ENCODE results near the gene SERPINA4. TPM values are rescaled to one million over a fixed set of nuclear protein-coding genes. Genes with fewer than 3 reads are reported as not detected.
"Not testable (repeated sequence)": the region's sequence is repeated elsewhere in the genome, so short reads cannot be mapped to it uniquely, and the experiment has no call there.

The SERPINA4 gene
- polyA plus RNA-seq, 3 donors: 1.1 to 76.1 TPM; not detected in 1

GRCh38 chr14:94601884-94602391, 40.7 kb downstream of the SERPINA4 start:
- H3K27ac ChIP-seq (ENCODE audit: low read depth, low read length): no peak overlapping the region
- WGBS, 3 donors: 16 to 63% (median 21%) methylated on average over 6 of the region's 6 CpGs

GRCh38 chr14:94602722-94603121, 41.5 kb downstream of the SERPINA4 start:
- 86 to 95% (median 92%) methylated on average over 5 of the region's 5 CpGs for WGBS, 3 donors
- no peak overlapping the region for H3K27ac ChIP-seq (ENCODE audit: low read depth, low read length)

GRCh38 chr14:94605361-94605760, 44.1 kb downstream of the SERPINA4 start:
- 69 to 83% (median 82%) methylated on average over 3 of the region's 3 CpGs for WGBS, 3 donors
- H3K27ac ChIP-seq (ENCODE audit: low read depth, low read length): no peak overlapping the region

- 63 to 91% (median 83%) methylated on average over 1 of the region's 1 CpG for WGBS, 3 donors
- H3K27ac ChIP-seq (ENCODE audit: low read depth, low read length): not testable (repeated sequence)
Observed at GRCh38 chr14:94608966-94609365, 47.7 kb downstream of the SERPINA4 start.

- WGBS, 3 donors: 89 to 97% (median 90%) methylated on average over 5 of the region's 5 CpGs
- H3K27ac ChIP-seq (ENCODE audit: low read depth, low read length): no peak overlapping the region
Observed at GRCh38 chr14:94611179-94611578, 49.9 kb downstream of the SERPINA4 start.

GRCh38 chr14:94612174-94612573, 50.9 kb downstream of the SERPINA4 start, which contains the start of gene SERPINA3:
SERPINA3 (plus strand) TSS chr14:94612391; CDS start chr14:94614442, 2,051 bp downstream.
- no peak within 1 kb of the TSS for H3K27ac ChIP-seq (ENCODE audit: low read depth, low read length)
- WGBS, 3 donors: 39 to 60% (median 47%) methylated on average over 4 of the region's 4 CpGs

- WGBS, 3 donors: 48 to 59% (median 49%) methylated on average over 9 of the region's 9 CpGs
- no peak overlapping the region for H3K27ac ChIP-seq (ENCODE audit: low read depth, low read length)
Observed at GRCh38 chr14:94612580-94613554, 51.6 kb downstream of the SERPINA4 start.

- no peak overlapping the region for H3K27ac ChIP-seq (ENCODE audit: low read depth, low read length)
Observed at GRCh38 chr14:94613720-94614644, 52.7 kb downstream of the SERPINA4 start.

GRCh38 chr14:94614802-94615201, 53.6 kb downstream of the SERPINA4 start:
- no peak overlapping the region for H3K27ac ChIP-seq (ENCODE audit: low read depth, low read length)
- WGBS, 3 donors: 94 to 95% (median 95%) methylated on average over 7 of the region's 7 CpGs

More at GRCh38 chr14:94613720-94614644, 52.7 kb downstream of the SERPINA4 start:
- WGBS, 3 donors: 88 to 92% (median 89%) methylated on average over 20 of the region's 20 CpGs

- WGBS, 3 donors: 67 to 96% (median 95%) methylated on average over 3 of the region's 3 CpGs
- H3K27ac ChIP-seq (ENCODE audit: low read depth, low read length): no peak overlapping the region
Observed at GRCh38 chr14:94615254-94615653, 54.0 kb downstream of the SERPINA4 start.

GRCh38 chr14:94615823-94616570, 54.8 kb downstream of the SERPINA4 start:
- WGBS, 3 donors: 82 to 93% (median 89%) methylated on average over 8 of the region's 8 CpGs
- no peak overlapping the region for H3K27ac ChIP-seq (ENCODE audit: low read depth, low read length)

- 84 to 93% (median 88%) methylated on average over 5 of the region's 5 CpGs for whole genome bisulfite sequencing, 3 donors
- H3K27ac ChIP-seq (ENCODE audit: low read depth, low read length): no peak overlapping the region
Observed at GRCh38 chr14:94617366-94617941, 56.2 kb downstream of the SERPINA4 start.

- no peak overlapping the region for H3K27ac ChIP-seq (ENCODE audit: low read depth, low read length)
Observed at GRCh38 chr14:94617988-94618822, 57.0 kb downstream of the SERPINA4 start.

GRCh38 chr14:94619297-94619696, 58.1 kb downstream of the SERPINA4 start:
- no peak overlapping the region for H3K27ac ChIP-seq (ENCODE audit: low read depth, low read length)
- 87 to 94% (median 88%) methylated on average over 6 of the region's 6 CpGs for whole genome bisulfite sequencing, 3 donors

More at GRCh38 chr14:94617988-94618822, 57.0 kb downstream of the SERPINA4 start:
- WGBS, 3 donors: 77 to 97% (median 95%) methylated on average over 3 of the region's 3 CpGs
